Neural cell (in vitro differentiated cells): ENCODE results near the gene OR11H7. TPM values are rescaled to one million over a fixed set of nuclear protein-coding genes. Genes with fewer than 3 reads are reported as not detected.

Experiments used
- H2AFZ ChIP-seq: fragments of 200-600, 300-800 bp; sonication (generic), shearing (Covaris generic); 2 replicates; pipeline ENCODE4 v1.6.0; 2014; ENCODE audit warnings: low read depth, mild to moderate bottlenecking, antibody characterized with exemption, low read length, moderate library complexity
- H3F3A ChIP-seq: fragments of 200-600 bp; shearing (Covaris generic); 2 replicates; pipeline ENCODE4 v1.6.1; 2016; ENCODE audit warnings: mild to moderate bottlenecking, moderate library complexity, mixed read lengths, antibody characterized with exemption, low read length; ENCODE audit not compliant: insufficient read depth, poor library complexity, severe bottlenecking
- H3K27ac ChIP-seq: fragments of 200-600, 300-800 bp; sonication (generic), shearing (Covaris generic); 2 replicates; pipeline ENCODE4 v1.5.1; 2014; ENCODE audit warnings: mild to moderate bottlenecking, low read length, moderate library complexity
- H3K27me3 ChIP-seq: fragments of 300-800, 200-600 bp; sonication (generic), shearing (Covaris generic); 2 replicates; pipeline ENCODE4 v1.6.0; 2014; ENCODE audit warnings: mild to moderate bottlenecking, low read depth, low read length, moderate library complexity; ENCODE audit not compliant: insufficient read depth
- H3K36me3 ChIP-seq: fragments of 300-800, 200-600 bp; sonication (generic), shearing (Covaris generic); 2 replicates; pipeline ENCODE4 v1.5.1; 2014; ENCODE audit warnings: mild to moderate bottlenecking, antibody characterized with exemption, low read length, moderate library complexity; ENCODE audit not compliant: insufficient read depth
- H3K4me2 ChIP-seq: fragments of 300-800, 200-600 bp; sonication (generic), shearing (Covaris generic); 2 replicates; pipeline ENCODE4 v1.6.0; 2014; ENCODE audit warnings: mild to moderate bottlenecking, low read length
- H3K4me3 ChIP-seq: fragments of 300-800, 200-600 bp; sonication (generic), shearing (Covaris generic); 2 replicates; pipeline ENCODE4 v1.5.1; 2014; ENCODE audit warnings: mild to moderate bottlenecking, low read length, moderate library complexity
- H3K79me2 ChIP-seq: fragments of 200-600 bp; shearing (Covaris generic); replicated peaks from 2 replicates; pipeline ENCODE4 v1.6.0; 2014; ENCODE audit warnings: mild to moderate bottlenecking, low read length, moderate library complexity; ENCODE audit not compliant: insufficient read depth
- H3K9ac ChIP-seq: fragments of 300-800, 200-600 bp; sonication (generic), shearing (Covaris generic); 2 replicates; pipeline ENCODE4 v1.6.1; 2016; ENCODE audit warnings: mild to moderate bottlenecking, low read length, mixed read lengths
- H3K9me2 ChIP-seq: fragments of 200-600 bp; shearing (Covaris generic); 2 replicates; pipeline ENCODE4 v1.6.1; 2016; ENCODE audit warnings: mild to moderate bottlenecking, low read length, mixed read lengths; ENCODE audit not compliant: insufficient read depth
- H3K9me3 ChIP-seq: fragments of 200-600, 300-800 bp; sonication (generic), shearing (Covaris generic); 2 replicates; pipeline ENCODE4 v1.6.1; 2016; ENCODE audit warnings: mild to moderate bottlenecking, mixed run types, low read length, moderate library complexity, mixed read lengths
- H4K20me1 ChIP-seq: fragments of 200-600 bp; shearing (Covaris generic); 2 replicates; pipeline ENCODE4 v1.6.1; 2016; ENCODE audit warnings: mild to moderate bottlenecking, mixed run types; ENCODE audit not compliant: insufficient read depth
- CTCF ChIP-seq: fragments of 450-650 bp; IDR thresholded peaks from 2 replicates; pipeline ENCODE4 v1.5.1; 2014; ENCODE audit warnings: antibody characterized with exemption, mild to moderate bottlenecking, moderate library complexity; ENCODE audit not compliant: poor library complexity, severe bottlenecking
- EP300 ChIP-seq: fragments of 450-650 bp; conservative IDR thresholded peaks from 2 replicates; pipeline ENCODE4 v1.6.1; 2014; ENCODE audit warnings: antibody characterized with exemption, mild to moderate bottlenecking, moderate library complexity; ENCODE audit not compliant: poor library complexity, severe bottlenecking
- EZH2 ChIP-seq: fragments of 200-600, 300-800 bp; shearing (Covaris generic), sonication (generic); IDR thresholded peaks from 2 replicates; pipeline ENCODE4 v1.6.1; 2014; ENCODE audit warnings: antibody characterized with exemption, low read length, borderline replicate concordance, mild to moderate bottlenecking; ENCODE audit not compliant: insufficient read depth, poor library complexity, severe bottlenecking
- MXI1 ChIP-seq: fragments of 450-650 bp; conservative IDR thresholded peaks from 2 replicates; pipeline ENCODE4 v1.6.1; 2014; ENCODE audit warnings: antibody characterized with exemption, mild to moderate bottlenecking; ENCODE audit not compliant: poor library complexity, severe bottlenecking
- POLR2AphosphoS5 ChIP-seq: IDR thresholded peaks from 2 replicates; pipeline ENCODE4 v1.6.1; 2012
- RAD21 ChIP-seq: fragments of 450-650 bp; conservative IDR thresholded peaks from 2 replicates; pipeline ENCODE4 v1.6.1; 2014; ENCODE audit warnings: antibody characterized with exemption, mild to moderate bottlenecking, moderate library complexity
- REST ChIP-seq: IDR thresholded peaks from 2 replicates; pipeline ENCODE4 v1.6.1; 2012; ENCODE audit warnings: borderline replicate concordance
- SMC3 ChIP-seq: fragments of 450-650 bp; conservative IDR thresholded peaks from 2 replicates; pipeline ENCODE4 v1.6.1; 2014; ENCODE audit warnings: antibody characterized with exemption, mild to moderate bottlenecking, moderate library complexity; ENCODE audit not compliant: poor library complexity
- TAF1 ChIP-seq: IDR thresholded peaks from 2 replicates; pipeline ENCODE4 v1.6.1; 2012; ENCODE audit warnings: low read depth
- polyA plus RNA-seq: library from polyadenylated mRNA; depleted of rRNA; stranded (reverse); fragments of >200 nt; gene quantifications from 2 replicates; pipeline ENCODE4 v1.2.3, GENCODE V29; 2014

OR11H7 gene
- polyA plus RNA-seq, 1 donor from 2014 or later: not detected

- no peak for TF ChIP-seq EZH2
- no peak for TF ChIP-seq MXI1
These were observed 44.6 kb upstream of the OR11H7 start (continued) for GRCh38 chr14:20184181-20184580.

GRCh38 chr14:20190596-20190995, 38.2 kb upstream of the OR11H7 start, which contains the start of gene OR11G2:
OR11G2 (plus strand) TSS chr14:20190896; CDS start chr14:20197438, 6,542 bp downstream.
- no peak within 1 kb of the TSS for H3K4me2 ChIP-seq
- no peaks in the 10 kb centered on the region for H3K27me3 ChIP-seq
- TF ChIP-seq EP300 (no peak), CTCF (no peak)
- peaks cover 7% of the 10 kb centered on the region for H3K9me3 ChIP-seq
- H3K79me2 ChIP-seq: no peaks in the 10 kb centered on the region
- no peak within 1 kb of the TSS for H3K27ac ChIP-seq
- H3K4me3 ChIP-seq: no peak within 1 kb of the TSS
- H3K9me2 ChIP-seq: no peaks in the 10 kb centered on the region
- H4K20me1 ChIP-seq: no peaks in the 10 kb centered on the region
- H3K36me3 ChIP-seq: no peaks in the 10 kb centered on the region
- H3K9ac ChIP-seq: no peak within 1 kb of the TSS
- no peak within 1 kb of the TSS for H2AFZ ChIP-seq
- no peaks in the 10 kb centered on the region for H3F3A ChIP-seq

- Histone ChIP-seq H3K27ac (no peak overlapping the region), H3K4me3 (no peak overlapping the region), H3K9me2 (no peaks in the 10 kb centered on the region), H3K79me2 (no peaks in the 10 kb centered on the region), H3K9me3 (peaks cover 7% of the 10 kb centered on the region), H3K4me2 (no peak overlapping the region), H3K27me3 (no peaks in the 10 kb centered on the region), H2AFZ (no peak overlapping the region), H3K9ac (no peak overlapping the region), H3F3A (no peaks in the 10 kb centered on the region), H4K20me1 (no peaks in the 10 kb centered on the region), H3K36me3 (no peaks in the 10 kb centered on the region)
- TF ChIP-seq SMC3 (no peak), RAD21 (no peak), EZH2 (no peak), MXI1 (no peak), REST (no peak), POLR2AphosphoS5 (no peak), TAF1 (no peak), EP300 (no peak), CTCF (no peak)
These were observed 37.4 kb upstream of the OR11H7 start for GRCh38 chr14:20191396-20191795.
